Glomerular endothelial cell (primary cell): ENCODE data around the gene TRAPPC6A. TPM values are rescaled to one million over a fixed set of nuclear protein-coding genes. Genes with fewer than 3 reads are reported as not detected.

Experiments used
- DNase-seq: peaks from one replicate; pipeline ENCODE4 v3.0.0-alpha.2; 2011; ENCODE audit warnings: low read depth, low spot score; ENCODE audit errors: extremely low read depth
- total RNA-seq: library from RNA; depleted of rRNA; stranded (reverse); fragments of >200 nt; gene quantifications from 2 replicates; pipeline ENCODE4 v1.2.3, GENCODE V29; 2015

The TRAPPC6A gene
- total RNA-seq, 1 donor from 2014 or later, result 25.3 TPM

DNA sequence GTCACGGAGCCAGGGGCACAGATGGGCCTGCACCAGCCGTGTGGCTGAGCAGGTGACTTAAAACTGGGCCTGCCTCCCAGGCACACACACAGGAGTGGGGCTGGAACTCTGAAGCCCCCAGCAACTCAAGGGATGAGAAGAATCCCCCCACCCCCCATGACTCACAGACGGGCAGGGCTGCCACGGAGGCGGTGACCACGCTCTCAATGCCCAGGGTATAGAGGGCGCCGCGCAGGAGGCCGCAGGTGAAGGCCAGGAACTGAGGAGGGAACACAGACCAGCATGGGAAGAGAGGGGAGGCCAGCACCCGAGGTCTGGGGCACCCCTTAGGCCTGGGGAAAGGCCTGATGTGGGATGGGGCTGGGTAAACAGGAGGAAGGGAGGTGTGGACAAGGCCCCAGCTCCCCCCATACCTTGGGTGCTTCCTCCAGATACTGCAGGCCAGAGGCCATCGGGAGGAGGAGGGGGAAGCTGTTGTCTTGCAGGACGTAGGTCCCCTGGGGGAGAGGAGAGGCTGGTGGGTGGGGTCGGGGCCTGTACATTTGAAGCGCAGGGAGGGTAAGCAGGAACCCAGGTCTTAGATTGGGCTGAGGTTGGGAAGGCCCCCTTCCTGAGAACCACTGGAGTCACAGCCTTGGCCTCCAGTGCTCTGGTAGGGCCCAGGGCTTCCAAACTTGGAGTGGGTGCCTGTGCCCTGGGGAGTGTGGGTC, 14.1 kb downstream of the TRAPPC6A start:
- DNase-seq, result no peak

DNA sequence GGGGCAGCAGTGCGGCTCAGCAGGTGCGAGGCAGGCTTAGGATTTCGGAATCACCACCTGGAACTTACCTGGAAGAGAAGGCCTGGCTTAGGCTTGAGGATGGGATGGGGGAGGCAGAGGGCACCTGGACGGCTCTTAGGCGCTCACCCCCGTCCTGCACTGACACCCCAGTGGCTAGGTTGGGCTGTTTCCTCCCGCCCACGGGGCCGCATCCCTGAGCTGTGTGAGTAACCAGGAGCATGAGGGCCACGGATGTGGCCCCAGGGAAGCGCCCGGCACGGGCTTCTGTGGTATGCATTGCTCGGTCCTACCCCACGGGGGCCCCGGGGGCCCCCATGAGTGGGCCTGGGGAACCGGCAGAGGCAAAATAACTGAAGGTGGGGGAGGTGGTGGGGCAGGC, 14.9 kb downstream of the TRAPPC6A start:
- no peak for DNase-seq

DNA sequence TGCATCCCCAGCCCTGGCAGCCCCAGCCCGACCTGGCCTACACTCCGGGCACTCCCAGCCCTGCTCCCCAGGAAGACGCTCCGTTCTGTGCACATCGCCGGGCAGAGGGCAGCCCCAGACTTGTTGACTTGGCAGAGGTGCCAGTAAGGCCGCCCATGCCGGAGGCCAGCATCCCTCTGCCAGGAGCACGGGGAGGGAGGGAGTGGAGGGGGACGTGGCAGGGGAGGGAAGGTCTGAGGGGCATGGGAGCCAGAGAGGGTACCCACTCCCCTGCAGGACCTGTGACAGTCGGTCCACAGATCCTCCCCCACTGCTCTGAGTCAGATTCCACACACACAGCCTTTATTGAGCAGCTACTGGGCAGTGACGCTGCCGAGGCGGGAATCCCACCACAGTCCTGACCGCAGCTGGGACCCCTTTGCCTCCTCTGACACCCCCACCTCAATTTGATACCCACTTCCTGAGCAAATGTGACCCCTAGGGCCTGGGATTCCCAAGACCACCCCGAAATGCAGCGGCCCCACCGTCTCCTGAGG, 15.4 kb downstream of the TRAPPC6A start:
- DNase-seq, result no peak

GRCh38 chr19:45161738-45162607, 16.1 kb downstream of the TRAPPC6A start:
- no peak for DNase-seq

- no peak for DNase-seq
These were observed 16.9 kb downstream of the TRAPPC6A start, which contains the start of gene NKPD1 for GRCh38 chr19:45160870-45161737. Gene NKPD1, minus strand, starts transcription at chr19:45160982. Its CDS starts 832 bp downstream, at chr19:45160150.

DNA sequence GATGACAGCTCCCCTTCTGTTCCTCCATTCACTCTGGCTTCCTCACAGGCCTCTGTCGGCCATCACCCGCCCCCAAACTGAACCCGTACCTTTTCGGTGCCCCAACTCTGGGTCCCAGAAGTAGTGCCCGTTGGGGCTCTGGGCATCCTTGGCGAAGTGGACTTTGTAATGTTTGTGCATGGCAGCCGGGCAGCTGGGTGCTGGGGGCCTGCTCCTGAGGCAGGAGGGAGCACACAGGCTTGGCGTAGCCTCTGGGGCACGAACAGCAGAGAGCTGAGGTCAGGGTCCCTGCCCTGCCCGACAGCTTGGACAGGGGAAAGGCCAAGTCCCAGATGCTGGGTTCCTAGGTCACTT, 18.1 kb downstream of the TRAPPC6A start:
- DNase-seq, result no peak

- no peak for DNase-seq
These were observed 18.6 kb downstream of the TRAPPC6A start for GRCh38 chr19:45159210-45159970.

DNA sequence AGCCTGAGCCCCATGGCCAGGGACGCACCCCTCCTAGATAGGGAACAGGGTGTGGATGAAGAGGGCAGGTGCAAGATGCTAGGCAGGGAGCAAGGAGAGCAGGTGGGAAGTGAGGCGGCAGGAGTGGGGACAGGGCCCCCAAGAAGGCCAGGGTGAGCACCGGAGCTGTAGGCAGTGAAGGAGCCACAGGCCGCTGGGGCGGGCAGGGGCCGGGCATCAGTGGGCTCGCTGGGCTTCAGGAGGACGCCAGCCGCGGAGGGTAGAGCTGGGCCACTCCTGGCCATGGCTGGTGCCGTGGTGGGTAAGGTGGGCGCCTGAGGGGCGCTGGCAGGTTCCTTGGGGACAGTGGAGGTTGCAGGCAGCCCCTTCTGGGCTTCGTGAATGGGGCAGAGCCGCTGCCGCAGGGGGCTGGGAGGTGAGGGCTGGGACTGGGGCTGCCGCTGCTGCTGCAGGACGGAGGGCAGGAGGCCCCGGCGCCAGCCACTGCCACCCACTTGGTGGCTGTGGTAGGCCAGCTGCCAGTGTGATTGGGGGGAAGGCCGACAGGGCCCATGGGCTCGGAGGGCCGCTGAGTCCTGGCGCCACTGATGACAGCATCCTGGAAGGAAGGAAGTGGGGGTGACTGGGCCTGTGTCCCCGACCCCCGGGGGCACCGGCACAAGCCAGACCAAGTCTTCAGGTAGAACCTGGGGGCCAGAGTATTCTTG, 19.4 kb downstream of the TRAPPC6A start:
- DNase-seq, result no peak

DNA sequence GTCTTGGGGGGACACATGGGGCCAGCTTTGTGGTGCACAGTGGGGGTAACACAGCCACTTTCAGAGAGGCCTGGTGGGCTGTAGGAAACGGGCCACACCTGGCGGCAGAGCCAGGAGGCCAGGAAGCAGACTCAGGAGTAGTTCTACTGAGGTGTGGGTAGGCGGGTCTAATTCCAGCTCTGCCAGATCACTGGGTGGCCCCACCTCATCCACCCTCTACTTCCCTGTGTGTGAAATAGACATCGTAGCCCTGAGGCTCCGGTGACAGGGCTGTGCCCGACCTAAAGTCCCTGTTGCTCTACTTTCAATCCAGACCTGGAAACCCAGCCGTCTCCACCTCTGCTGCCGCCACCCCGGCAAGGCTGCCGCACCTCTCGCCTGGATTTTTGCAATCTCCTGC, 21.3 kb downstream of the TRAPPC6A start:
- DNase-seq, result no peak

GRCh38 chr19:45156011-45156630, 21.9 kb downstream of the TRAPPC6A start:
- no peak for DNase-seq

GRCh38 chr19:45154064-45154827, 23.8 kb downstream of the TRAPPC6A start:
- DNase-seq, result no peak

DNA sequence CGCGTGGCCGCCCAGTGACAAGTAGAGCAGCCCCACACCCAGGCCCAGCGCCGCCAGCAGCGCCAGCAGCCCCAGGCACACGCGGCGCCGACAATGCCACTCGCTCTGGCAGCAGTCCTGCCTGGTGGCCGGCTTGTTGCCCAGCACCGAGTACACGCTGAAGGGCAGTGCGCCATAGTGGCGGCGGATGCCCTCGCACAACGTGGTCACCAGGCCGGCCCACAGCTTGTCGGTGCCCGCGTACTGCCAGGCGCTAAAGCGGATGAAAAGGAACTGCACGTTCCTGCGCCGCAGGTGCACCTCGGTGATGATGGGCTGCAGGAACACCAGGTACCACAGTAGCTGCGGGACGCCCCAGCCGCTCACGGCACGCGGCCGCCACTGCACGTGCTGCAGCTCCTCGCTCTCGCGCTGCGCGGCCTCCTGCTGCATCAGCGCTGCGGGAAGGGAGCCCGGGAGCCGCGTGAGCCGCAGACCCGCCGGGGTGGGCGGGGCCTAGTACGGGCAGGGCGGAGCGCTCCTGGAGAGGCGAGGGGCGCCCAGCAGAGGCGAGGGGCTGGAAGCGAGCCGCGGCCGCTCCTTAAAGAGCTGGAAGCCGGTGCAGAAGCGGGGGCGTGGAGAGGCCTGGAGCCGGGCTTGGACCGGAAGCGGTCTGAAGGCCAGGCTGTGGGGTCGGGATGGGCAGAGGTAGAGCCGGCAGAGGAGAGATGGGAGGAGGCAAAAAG, 24.5 kb downstream of the TRAPPC6A start:
- no peak for DNase-seq

- no peak for DNase-seq
These were observed 25.3 kb downstream of the TRAPPC6A start for GRCh38 chr19:45152504-45153338.

DNA sequence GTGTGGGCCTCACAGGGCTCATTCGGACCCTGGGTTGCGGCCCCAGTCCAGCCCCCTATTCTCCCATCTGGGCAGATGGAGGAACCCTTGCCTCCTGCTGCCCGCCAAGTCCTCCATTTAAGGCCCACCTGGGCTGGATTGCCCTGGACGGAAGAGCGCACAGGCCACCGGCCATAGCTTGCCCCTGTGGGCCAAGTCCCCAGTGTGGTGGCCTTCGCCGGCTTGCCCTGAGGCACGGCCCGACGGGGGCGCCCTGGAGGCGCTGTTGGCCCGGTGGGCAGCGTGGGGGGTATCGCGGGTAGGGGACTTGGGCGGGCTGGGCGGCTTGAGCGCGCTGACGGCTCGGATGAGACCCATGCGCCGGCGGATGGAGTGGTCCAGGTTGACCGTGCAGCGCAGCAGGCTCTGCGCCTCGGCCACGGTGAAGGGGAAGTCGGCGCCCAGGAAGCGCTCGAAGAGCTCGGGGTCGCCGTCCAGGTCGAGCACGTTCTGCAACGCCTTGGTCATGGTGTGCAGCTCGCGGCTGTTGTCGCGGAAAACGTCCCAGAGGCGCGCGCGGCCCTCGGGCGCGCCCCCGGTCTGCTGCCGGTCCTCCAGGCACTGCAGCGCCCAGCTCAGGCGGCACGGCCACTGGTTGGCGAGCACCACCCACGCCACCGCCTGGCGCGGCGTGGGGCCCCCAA, 26.1 kb downstream of the TRAPPC6A start:
- DNase-seq, result no peak

DNA sequence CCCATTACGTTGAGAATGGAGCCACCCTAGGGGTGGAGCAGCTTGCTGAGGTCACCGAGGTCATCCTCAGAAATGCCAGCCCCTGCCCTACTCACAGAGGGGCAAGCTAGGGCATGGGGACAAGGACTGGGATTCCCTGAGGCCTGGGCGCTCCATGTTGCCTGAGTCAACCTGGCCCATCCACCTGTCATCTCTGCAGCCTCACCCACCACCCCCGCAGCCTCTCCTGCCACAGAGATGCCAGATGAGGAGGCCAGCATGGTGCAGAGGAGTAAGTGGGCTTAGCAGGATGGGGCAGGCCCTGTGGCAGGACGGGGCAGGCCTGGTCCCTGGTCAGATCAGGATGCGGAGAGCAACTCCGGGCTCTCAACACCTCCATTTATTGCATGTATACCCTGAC, 26.7 kb downstream of the TRAPPC6A start:
- DNase-seq, result no peak

DNA sequence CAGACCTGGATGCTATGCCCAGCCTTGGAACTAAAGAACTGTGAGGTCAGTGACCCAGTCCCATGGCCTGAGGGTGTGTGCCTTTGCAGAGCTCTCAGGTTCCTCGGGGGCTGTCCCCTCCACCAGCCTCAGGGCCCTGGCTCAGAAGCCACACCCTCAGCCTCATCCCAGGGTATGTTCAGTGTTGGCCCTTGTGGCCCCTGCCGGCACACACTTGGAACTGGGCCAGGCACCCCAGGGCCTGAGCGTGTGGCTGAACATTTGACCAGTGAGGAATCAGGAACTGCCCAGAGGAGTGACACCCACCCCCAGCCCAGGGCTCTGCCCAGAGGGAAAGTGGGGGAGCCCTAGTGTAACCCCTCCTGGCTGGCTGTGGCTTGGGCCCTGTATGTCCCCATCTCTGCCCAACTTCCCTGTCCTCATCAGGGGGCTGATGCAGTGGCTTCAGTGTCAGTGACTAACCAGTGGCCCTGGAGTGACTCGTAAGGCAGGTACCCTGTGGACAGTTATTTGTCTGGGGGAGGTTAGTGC, 27.2 kb downstream of the TRAPPC6A start:
- DNase-seq, result no peak
